ENCODE data around the gene CAMK2G. TPM values are rescaled to one million over a fixed set of nuclear protein-coding genes. Genes with fewer than 3 reads are reported as not detected.
A peak's percentile ranks its signal among the peaks of the same experiment; 100 is the strongest.

CAMK2G gene
- total and polyA plus RNA-seq, 4 donors = 6.8 to 18.3 (median 9.9) TPM

DNA sequence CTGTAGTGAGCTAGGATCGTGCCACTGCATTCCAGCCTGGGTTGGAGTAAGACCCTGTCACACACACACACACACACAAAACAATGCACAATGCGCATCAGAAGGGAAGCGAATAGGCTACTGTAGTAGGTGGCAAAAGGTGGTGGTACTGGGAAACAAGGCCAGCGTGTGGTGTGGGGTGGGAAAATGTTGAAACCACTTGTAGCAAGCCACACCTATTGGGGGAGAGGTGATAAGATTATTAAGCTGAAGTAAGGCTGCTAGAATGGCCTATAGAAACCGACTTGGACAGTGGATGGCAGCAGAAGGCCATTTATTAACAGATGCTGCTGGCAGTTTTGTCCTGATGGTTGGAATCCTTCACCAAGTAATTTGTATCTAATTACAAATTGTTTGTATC, 99.7 kb downstream of the CAMK2G start:
- no peak for DNase-seq (ENCODE audit: low spot score)
- Histone ChIP-seq H3K9me3 (ENCODE audit: control insufficient read depth in 4 of 4, low read length in 3 of 4) (no peaks in the 10 kb centered on the region), H3K36me3 (ENCODE audit: control insufficient read depth in 4 of 4, insufficient read depth in 3 of 4, low read depth in 1 of 4, low read length in 3 of 4) (peaks cover 6 to 29% (median 18%) of the 10 kb centered on the region in 4 donors), H3K27me3 (ENCODE audit: control insufficient read depth in 4 of 4, insufficient read depth in 4 of 4, low read length in 3 of 4) (no peaks in the 10 kb centered on the region), H3K4me1 (ENCODE audit: control insufficient read depth in 4 of 4, insufficient read depth in 4 of 4, low read length in 3 of 4) (peaks cover 6 to 28% (median 25%) of the 10 kb centered on the region in 4 donors), H3K4me3 (ENCODE audit: low read depth in 1 of 3, low read length in 3 of 3) (no peak overlapping the region), H3K27ac (ENCODE audit: low read depth in 1 of 2, low read length in 2 of 2) (no peak overlapping the region), H3K9ac (ENCODE audit: low read depth in 1 of 2, low read length in 2 of 2) (peak overlapping the region in 1 of 2 donors; percentile 7)
- 44% methylated on average over 5 of the region's 5 CpGs for WGBS
- TF ChIP-seq GABPA (IDR thresholded peaks at IDR 0.05 in 1 of 2, conservative IDR thresholded peaks at IDR 0.05 in 1 of 2) = no peak
- TF ChIP-seq, protein P1, sequence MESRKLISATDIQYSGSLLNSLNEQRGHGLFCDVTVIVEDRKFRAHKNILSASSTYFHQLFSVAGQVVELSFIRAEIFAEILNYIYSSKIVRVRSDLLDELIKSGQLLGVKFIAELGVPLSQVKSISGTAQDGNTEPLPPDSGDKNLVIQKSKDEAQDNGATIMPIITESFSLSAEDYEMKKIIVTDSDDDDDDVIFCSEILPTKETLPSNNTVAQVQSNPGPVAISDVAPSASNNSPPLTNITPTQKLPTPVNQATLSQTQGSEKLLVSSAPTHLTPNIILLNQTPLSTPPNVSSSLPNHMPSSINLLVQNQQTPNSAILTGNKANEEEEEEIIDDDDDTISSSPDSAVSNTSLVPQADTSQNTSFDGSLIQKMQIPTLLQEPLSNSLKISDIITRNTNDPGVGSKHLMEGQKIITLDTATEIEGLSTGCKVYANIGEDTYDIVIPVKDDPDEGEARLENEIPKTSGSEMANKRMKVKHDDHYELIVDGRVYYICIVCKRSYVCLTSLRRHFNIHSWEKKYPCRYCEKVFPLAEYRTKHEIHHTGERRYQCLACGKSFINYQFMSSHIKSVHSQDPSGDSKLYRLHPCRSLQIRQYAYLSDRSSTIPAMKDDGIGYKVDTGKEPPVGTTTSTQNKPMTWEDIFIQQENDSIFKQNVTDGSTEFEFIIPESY (IDR thresholded peaks at IDR 0.05) = no peak
- peak; percentile 40 to 57 for TF ChIP-seq RAD21 (IDR thresholded peaks at IDR 0.05)

DNA sequence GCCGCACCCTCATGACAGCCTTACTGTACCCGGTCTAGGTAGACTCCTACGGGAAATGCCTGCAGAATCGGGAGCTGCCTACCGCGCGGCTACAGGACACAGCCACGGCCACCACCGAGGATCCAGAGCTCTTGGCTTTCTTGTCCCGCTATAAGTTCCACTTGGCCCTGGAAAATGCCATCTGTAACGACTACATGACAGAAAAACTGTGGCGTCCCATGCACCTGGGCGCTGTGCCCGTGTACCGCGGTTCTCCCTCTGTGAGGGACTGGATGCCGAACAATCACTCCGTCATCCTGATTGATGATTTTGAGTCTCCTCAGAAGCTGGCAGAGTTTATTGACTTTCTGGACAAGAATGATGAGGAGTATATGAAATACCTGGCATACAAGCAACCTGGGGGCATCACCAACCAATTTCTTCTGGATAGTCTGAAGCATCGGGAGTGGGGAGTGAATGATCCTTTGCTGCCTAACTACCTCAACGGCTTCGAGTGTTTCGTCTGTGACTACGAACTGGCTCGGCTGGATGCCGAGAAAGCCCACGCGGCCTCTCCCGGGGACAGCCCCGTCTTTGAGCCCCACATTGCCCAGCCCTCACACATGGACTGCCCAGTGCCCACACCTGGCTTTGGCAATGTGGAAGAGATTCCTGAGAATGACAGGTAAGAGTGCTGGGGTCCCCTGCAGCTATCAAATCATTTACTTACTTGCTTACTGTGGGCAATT, 101.0 kb downstream of the CAMK2G start:
- peaks cover 6 to 28% (median 25%) of the 10 kb centered on the region in 4 donors for H3K4me1 ChIP-seq (ENCODE audit: control insufficient read depth in 4 of 4, insufficient read depth in 4 of 4, low read length in 3 of 4)

DNA sequence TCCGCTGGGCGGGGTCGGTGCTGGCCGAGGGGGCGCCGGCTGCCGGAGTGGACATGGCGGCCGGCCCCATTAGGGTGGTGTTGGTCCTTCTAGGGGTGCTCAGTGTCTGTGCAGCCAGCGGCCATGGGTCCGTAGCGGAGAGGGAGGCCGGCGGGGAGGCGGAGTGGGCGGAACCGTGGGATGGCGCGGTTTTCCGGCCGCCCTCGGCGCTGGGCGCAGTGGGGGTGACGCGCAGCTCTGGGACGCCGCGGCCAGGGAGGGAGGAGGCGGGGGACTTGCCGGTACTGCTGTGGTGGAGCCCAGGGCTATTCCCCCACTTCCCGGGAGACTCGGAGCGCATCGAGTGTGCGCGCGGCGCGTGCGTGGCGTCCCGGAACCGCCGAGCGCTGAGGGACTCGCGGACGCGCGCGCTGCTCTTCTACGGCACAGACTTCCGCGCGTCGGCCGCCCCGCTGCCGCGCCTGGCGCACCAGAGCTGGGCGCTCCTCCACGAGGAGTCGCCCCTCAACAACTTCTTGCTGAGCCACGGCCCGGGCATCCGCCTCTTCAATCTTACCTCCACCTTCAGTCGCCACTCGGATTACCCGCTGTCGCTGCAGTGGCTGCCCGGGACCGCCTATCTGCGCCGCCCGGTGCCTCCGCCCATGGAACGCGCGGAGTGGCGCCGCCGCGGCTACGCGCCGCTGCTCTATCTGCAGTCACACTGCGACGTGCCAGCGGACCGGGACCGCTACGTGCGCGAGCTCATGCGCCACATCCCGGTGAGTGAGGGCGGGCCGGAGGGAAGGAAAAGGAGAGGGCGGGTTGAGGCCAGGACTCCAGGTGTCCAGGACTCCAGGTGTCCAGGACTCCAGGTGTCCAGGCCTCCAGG, 101.8 kb downstream of the CAMK2G start:
- no peaks in the 10 kb centered on the region for H3K27me3 ChIP-seq (ENCODE audit: control insufficient read depth in 4 of 4, insufficient read depth in 4 of 4, low read length in 3 of 4)
- WGBS = under 1% methylated on average over 101 of the region's 101 CpGs
- H3K4me1 ChIP-seq (ENCODE audit: control insufficient read depth in 4 of 4, insufficient read depth in 4 of 4, low read length in 3 of 4) = peaks cover 6 to 28% (median 25%) of the 10 kb centered on the region in 4 donors
- peak overlapping the region; percentile 55 to 68 for H3K9ac ChIP-seq (ENCODE audit: low read depth in 1 of 2, low read length in 2 of 2)
- H3K4me3 ChIP-seq (ENCODE audit: low read depth in 1 of 3, low read length in 3 of 3) = peak overlapping the region; percentile 80 to 95 (median 90)
- no peaks in the 10 kb centered on the region for H3K9me3 ChIP-seq (ENCODE audit: control insufficient read depth in 4 of 4, low read length in 3 of 4)
- H3K27ac ChIP-seq (ENCODE audit: low read depth in 1 of 2, low read length in 2 of 2) = peak overlapping the region; percentile 99 to 100
- DNase-seq (ENCODE audit: low spot score) = peak; percentile 87
- peaks cover 11 to 44% (median 28%) of the 10 kb centered on the region in 4 donors for H3K36me3 ChIP-seq (ENCODE audit: control insufficient read depth in 4 of 4, insufficient read depth in 3 of 4, low read depth in 1 of 4, low read length in 3 of 4)
- TF ChIP-seq, protein P2, sequence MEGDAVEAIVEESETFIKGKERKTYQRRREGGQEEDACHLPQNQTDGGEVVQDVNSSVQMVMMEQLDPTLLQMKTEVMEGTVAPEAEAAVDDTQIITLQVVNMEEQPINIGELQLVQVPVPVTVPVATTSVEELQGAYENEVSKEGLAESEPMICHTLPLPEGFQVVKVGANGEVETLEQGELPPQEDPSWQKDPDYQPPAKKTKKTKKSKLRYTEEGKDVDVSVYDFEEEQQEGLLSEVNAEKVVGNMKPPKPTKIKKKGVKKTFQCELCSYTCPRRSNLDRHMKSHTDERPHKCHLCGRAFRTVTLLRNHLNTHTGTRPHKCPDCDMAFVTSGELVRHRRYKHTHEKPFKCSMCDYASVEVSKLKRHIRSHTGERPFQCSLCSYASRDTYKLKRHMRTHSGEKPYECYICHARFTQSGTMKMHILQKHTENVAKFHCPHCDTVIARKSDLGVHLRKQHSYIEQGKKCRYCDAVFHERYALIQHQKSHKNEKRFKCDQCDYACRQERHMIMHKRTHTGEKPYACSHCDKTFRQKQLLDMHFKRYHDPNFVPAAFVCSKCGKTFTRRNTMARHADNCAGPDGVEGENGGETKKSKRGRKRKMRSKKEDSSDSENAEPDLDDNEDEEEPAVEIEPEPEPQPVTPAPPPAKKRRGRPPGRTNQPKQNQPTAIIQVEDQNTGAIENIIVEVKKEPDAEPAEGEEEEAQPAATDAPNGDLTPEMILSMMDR (IDR thresholded peaks at IDR 0.05; ENCODE audit: low read depth, low read length, missing input control) = no peak
- TF ChIP-seq TAF1 (conservative IDR thresholded peaks at IDR 0.05) = no peak
- TF ChIP-seq, protein P1 (IDR thresholded peaks at IDR 0.05) = no peak
- TF ChIP-seq HNF4A (conservative IDR thresholded peaks at IDR 0.05) = peak in 1 of 2 donors; percentile 13
- peak; percentile 8 for TF ChIP-seq SP1 (IDR thresholded peaks at IDR 0.05)
- peak in 1 of 2 donors; percentile 20 for TF ChIP-seq RXRA (IDR thresholded peaks at IDR 0.05)

More for the DNA sequence above, 101.0 kb downstream of the CAMK2G start:
- Histone ChIP-seq H3K36me3 (ENCODE audit: control insufficient read depth in 4 of 4, insufficient read depth in 3 of 4, low read depth in 1 of 4, low read length in 3 of 4) (peaks cover 11 to 37% (median 27%) of the 10 kb centered on the region in 4 donors), H3K9me3 (ENCODE audit: control insufficient read depth in 4 of 4, low read length in 3 of 4) (no peaks in the 10 kb centered on the region), H3K4me3 (ENCODE audit: low read depth in 1 of 3, low read length in 3 of 3) (peak overlapping the region; percentile 80 to 95 (median 90)), H3K27me3 (ENCODE audit: control insufficient read depth in 4 of 4, insufficient read depth in 4 of 4, low read length in 3 of 4) (no peaks in the 10 kb centered on the region), H3K27ac (ENCODE audit: low read depth in 1 of 2, low read length in 2 of 2) (peak overlapping the region; percentile 99 to 100), H3K9ac (ENCODE audit: low read depth in 1 of 2, low read length in 2 of 2) (peak overlapping the region; percentile 14 to 68)
- TF ChIP-seq, protein P3, sequence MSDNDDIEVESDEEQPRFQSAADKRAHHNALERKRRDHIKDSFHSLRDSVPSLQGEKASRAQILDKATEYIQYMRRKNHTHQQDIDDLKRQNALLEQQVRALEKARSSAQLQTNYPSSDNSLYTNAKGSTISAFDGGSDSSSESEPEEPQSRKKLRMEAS (IDR thresholded peaks at IDR 0.05) = no peak
- TF ChIP-seq EGR1 (IDR thresholded peaks at IDR 0.05; ENCODE audit: low read depth in 2 of 2) (no peak), FOXA1 (IDR thresholded peaks at IDR 0.05) (no peak), RAD21 (IDR thresholded peaks at IDR 0.05) (no peak), JUND (IDR thresholded peaks at IDR 0.05) (no peak), TAF1 (conservative IDR thresholded peaks at IDR 0.05) (no peak)
- TF ChIP-seq, protein P2 (IDR thresholded peaks at IDR 0.05; ENCODE audit: low read depth, low read length, missing input control) = no peak
- WGBS = 10% methylated on average over 29 of the region's 29 CpGs
- DNase-seq (ENCODE audit: low spot score) = no peak
